AG04450 (cell line): ENCODE data around the gene TCEAL3. TPM values are rescaled to one million over a fixed set of nuclear protein-coding genes. Genes with fewer than 3 reads are reported as not detected.
A peak's percentile ranks its signal among the peaks of the same experiment; 100 is the strongest.
"Not testable (repeated sequence)": the region's sequence is repeated elsewhere in the genome, so short reads cannot be mapped to it uniquely, and the experiment has no call there.

Experiments used
- CTCF ChIA-PET: fragments of 300-600, 350-600 bp; formaldehyde crosslinking; extraction: SDS; loops from one replicate; lab custom pipeline; 2022; ENCODE audit warnings: antibody characterized with exemption, inconsistent platforms; lab: Charles Lee
- POLR2A ChIA-PET: fragments of 350-600 bp; formaldehyde crosslinking; extraction: SDS; loops from one replicate; lab custom pipeline; 2021; ENCODE audit warnings: antibody characterized with exemption, inconsistent platforms; lab: Yijun Ruan, JAX
- DNase-seq: peaks from one replicate; pipeline ENCODE4 v3.0.0-alpha.2; 2011; ENCODE audit warnings: low read depth, low spot score
- H3K27ac ChIP-seq: one replicate; pipeline ENCODE4 v1.5.1; 2012; ENCODE audit warnings: low read depth, low read length, control low read depth
- H3K27me3 ChIP-seq: one replicate; pipeline ENCODE4 v1.6.0; 2012; ENCODE audit warnings: low read length; ENCODE audit not compliant: control insufficient read depth, insufficient read depth
- H3K4me3 ChIP-seq: 2 replicates; pipeline ENCODE4 v1.5.1; 2011; ENCODE audit warnings: mild to moderate bottlenecking, low read depth, low read length, control low read depth
- H3K9me3 ChIP-seq: 2 replicates; pipeline ENCODE4 v1.5.1; 2012; ENCODE audit warnings: low read length; ENCODE audit not compliant: control insufficient read depth, insufficient read depth
- polyA plus RNA-seq: library from polyadenylated mRNA; depleted of rRNA; stranded (reverse); fragments of >200 nt; gene quantifications from 2 replicates; pipeline ENCODE4 v1.2.3, GENCODE V29; 2011
- TF ChIP-seq, protein P1 (sequence below): IDR thresholded peaks from 2 replicates; pipeline ENCODE4 v1.5.1; 2011; ENCODE audit warnings: low read depth, low read length, control low read depth, inconsistent platforms

TCEAL3 gene
- polyA plus RNA-seq, 1 experiment, result 28.1 TPM

GRCh38 chrX:103630171-103630511 is 22.4 kb downstream of the TCEAL3 start:
- Histone ChIP-seq H3K9me3 (no peaks in the 10 kb centered on the region), H3K4me3 (peak overlapping the region; percentile 71), H3K27me3 (no peaks in the 10 kb centered on the region), H3K27ac (no peak overlapping the region)
- ChIA-PET CTCF (interaction anchor here (0.5 to 2.0 kb wide), 32 partner anchors 10 to 1027 kb away, joined by 3 to 18 read pairs (median 4); no protein-coding TSS in a partner anchor), POLR2A (interaction anchor here (0.7 to 1.9 kb wide), 4 partner anchors 22 to 97 kb away, joined by 3 to 4 read pairs (median 4); partner anchors contain the start of gene TCEAL3)
- TF ChIP-seq, protein P1, sequence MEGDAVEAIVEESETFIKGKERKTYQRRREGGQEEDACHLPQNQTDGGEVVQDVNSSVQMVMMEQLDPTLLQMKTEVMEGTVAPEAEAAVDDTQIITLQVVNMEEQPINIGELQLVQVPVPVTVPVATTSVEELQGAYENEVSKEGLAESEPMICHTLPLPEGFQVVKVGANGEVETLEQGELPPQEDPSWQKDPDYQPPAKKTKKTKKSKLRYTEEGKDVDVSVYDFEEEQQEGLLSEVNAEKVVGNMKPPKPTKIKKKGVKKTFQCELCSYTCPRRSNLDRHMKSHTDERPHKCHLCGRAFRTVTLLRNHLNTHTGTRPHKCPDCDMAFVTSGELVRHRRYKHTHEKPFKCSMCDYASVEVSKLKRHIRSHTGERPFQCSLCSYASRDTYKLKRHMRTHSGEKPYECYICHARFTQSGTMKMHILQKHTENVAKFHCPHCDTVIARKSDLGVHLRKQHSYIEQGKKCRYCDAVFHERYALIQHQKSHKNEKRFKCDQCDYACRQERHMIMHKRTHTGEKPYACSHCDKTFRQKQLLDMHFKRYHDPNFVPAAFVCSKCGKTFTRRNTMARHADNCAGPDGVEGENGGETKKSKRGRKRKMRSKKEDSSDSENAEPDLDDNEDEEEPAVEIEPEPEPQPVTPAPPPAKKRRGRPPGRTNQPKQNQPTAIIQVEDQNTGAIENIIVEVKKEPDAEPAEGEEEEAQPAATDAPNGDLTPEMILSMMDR, result no peak
- DNase-seq, result no peak

DNA sequence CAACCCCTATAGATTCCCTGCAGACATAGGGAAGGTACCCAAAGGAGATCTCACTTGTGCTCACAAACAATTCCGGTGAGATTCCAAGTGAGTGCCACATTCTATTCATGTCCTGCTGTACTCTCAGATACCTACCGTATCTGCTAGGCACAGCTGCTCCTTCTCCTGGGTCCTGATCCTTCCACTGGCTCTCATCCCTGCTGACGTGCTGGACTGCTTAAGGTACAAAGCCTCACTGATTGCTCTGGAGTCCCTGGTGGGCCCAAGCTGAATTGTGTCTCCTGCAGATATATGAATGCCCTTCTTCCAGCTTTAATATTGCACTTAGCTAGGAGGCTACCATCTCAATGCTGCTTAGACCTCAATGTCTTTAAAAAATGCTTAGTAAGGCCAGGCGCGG is 23.4 kb downstream of the TCEAL3 start:
- ChIA-PET CTCF (interaction anchor here (1.1 to 2.0 kb wide), 13 partner anchors 9 to 164 kb away, joined by 3 to 18 read pairs (median 8); no protein-coding TSS in a partner anchor), POLR2A (no interaction called here)
- TF ChIP-seq, protein P1, result no peak
- Histone ChIP-seq H3K9me3 (no peaks in the 10 kb centered on the region), H3K27me3 (no peaks in the 10 kb centered on the region), H3K4me3 (no peak overlapping the region), H3K27ac (no peak overlapping the region)
- no peak for DNase-seq

- H3K27me3 ChIP-seq, result no peaks in the 10 kb centered on the region
- TF ChIP-seq, protein P1, result no peak
- H3K27ac ChIP-seq, result no peak overlapping the region
- POLR2A ChIA-PET, result no interaction called here
- DNase-seq, result no peak
- H3K9me3 ChIP-seq, result no peaks in the 10 kb centered on the region
- CTCF ChIA-PET, result no interaction called here
- H3K4me3 ChIP-seq, result no peak overlapping the region
These were observed 27.7 kb downstream of the TCEAL3 start for GRCh38 chrX:103635436-103635835.

DNA sequence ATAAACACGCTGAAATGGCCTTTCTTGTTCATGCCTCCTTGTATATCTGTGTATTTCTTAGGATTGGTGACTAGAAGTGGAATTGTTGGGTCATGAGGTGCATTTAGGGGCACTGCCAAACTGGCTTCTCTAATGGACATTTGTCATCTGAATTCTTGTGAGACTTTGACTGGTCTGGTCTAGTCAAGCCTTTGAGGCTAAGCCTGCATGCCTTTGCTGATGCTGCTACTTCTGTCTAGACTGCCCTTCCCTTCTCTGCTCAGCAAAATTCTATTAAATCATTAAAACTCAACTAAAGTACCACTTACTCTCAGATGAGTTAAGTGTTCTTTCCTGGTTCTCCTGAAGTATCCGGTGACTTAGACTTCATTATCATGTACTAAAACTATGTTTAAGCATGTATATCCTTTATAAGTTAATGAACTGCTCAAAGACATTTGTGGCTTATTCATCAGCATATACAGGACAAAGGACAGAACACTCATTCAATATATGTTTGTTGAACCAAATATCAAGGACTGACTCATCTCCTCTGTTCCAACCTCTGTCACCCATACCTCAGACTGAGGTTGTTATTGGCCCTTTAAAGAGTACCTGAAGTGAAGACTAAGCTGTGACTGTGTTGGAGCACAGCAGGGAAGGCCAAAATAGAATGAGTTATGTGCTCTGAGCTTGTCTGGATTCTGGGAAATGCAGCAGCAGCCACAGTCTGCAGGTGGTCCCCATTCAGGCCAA is 30.0 kb downstream of the TCEAL3 start:
- H3K27ac ChIP-seq, result no peak overlapping the region
- POLR2A ChIA-PET, result no interaction called here
- CTCF ChIA-PET, result interaction anchor here (3.4 kb wide), 1 partner anchor 8 kb away, joined by 18 read pairs; no protein-coding TSS in a partner anchor
- no peaks in the 10 kb centered on the region for H3K9me3 ChIP-seq
- no peak overlapping the region for H3K4me3 ChIP-seq
- no peak for DNase-seq
- H3K27me3 ChIP-seq, result no peaks in the 10 kb centered on the region
- TF ChIP-seq, protein P1, result no peak

DNA sequence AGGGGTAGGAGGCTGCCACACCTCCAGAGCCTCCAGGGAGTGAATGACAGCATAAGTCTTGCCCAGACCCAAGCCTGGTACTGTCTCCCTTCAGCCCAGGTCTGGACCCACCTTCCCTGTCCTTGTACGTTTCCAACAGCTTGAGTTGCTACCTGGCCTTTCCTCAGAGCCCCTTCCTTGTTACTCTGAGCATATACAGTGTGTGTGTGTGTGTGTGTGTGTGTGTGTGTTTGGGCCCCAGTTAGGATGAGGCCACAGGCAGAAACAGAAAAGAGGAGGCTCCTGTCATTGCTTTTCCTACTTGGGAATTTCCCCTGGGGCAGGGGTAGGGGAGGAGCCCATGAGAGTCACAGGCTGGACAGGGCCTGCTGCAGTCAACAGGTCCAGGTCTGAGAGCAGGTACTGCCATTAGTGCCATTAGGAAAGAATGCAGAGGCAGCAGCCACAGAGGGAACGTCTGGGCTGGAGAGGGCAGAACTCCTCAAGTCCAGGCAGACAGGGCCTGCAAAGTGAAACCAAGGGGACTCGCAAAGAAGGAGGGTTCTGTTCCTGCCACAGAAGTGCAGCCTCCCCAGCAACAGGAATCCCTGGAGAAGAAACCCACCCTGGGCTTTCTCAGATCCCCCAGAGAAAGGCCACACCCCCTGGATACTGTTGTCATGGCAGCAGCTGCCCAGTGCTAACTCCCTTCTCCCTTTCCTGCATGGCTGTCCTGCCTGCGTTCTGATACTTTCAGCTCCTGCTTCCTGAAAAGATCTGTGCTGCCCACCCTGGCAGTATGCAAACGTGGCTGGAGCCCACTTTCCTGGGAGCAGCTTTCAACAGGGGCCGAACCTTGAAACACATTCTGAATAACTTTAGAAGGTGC is 30.9 kb downstream of the TCEAL3 start:
- H3K9me3 ChIP-seq, DNase-seq, H3K27ac ChIP-seq, H3K4me3 ChIP-seq, H3K27me3 ChIP-seq: not testable (repeated sequence)
- ChIA-PET CTCF (interaction anchor here (3.4 kb wide), 1 partner anchor 8 kb away, joined by 18 read pairs; no protein-coding TSS in a partner anchor), POLR2A (interaction anchor here (0.6 to 0.9 kb wide), 2 partner anchors 10 to 39 kb away, joined by 3 to 4 read pairs; partner anchors contain the start of gene TCEAL1)
